ENCODE measurements around the gene NPM3. TPM values are rescaled to one million over a fixed set of nuclear protein-coding genes. Genes with fewer than 3 reads are reported as not detected.

The NPM3 gene
- total RNA-seq, 1 donor from 2014 or later, result 28.7 TPM

GRCh38 chr10:101766753-101767599, 16.3 kb downstream of the NPM3 start:
- no peak for DNase-seq (ENCODE audit: low spot score in 2 of 2)
- Histone ChIP-seq H3K4me1 (no peaks in the 10 kb centered on the region), H3K27ac (no peak overlapping the region), H3K27me3 (no peaks in the 10 kb centered on the region), H3K9me3 (no peaks in the 10 kb centered on the region), H3K36me3 (no peaks in the 10 kb centered on the region), H3K4me3 (no peak overlapping the region)
- intact Hi-C loops (cut with DNase I), result no loop called here
- no peak for TF ChIP-seq CTCF (IDR thresholded peaks at IDR 0.05)

- Histone ChIP-seq H3K36me3 (no peaks in the 10 kb centered on the region), H3K27me3 (no peaks in the 10 kb centered on the region), H3K4me3 (no peak overlapping the region), H3K9me3 (no peaks in the 10 kb centered on the region), H3K4me1 (no peaks in the 10 kb centered on the region), H3K27ac (no peak overlapping the region)
- TF ChIP-seq CTCF (IDR thresholded peaks at IDR 0.05), result no peak
- intact Hi-C loops (cut with DNase I), result no loop called here
- DNase-seq (ENCODE audit: low spot score in 2 of 2), result no peak
Observed at GRCh38 chr10:101766306-101766705, 16.9 kb downstream of the NPM3 start.

GRCh38 chr10:101763141-101763846, 20.0 kb downstream of the NPM3 start:
- TF ChIP-seq CTCF (IDR thresholded peaks at IDR 0.05), result no peak
- no peak for DNase-seq (ENCODE audit: low spot score in 2 of 2)
- H3K4me3 ChIP-seq, result no peak overlapping the region
- H3K27me3 ChIP-seq, result no peaks in the 10 kb centered on the region
- no peak overlapping the region for H3K27ac ChIP-seq
- no peaks in the 10 kb centered on the region for H3K9me3 ChIP-seq
- intact Hi-C loops (cut with DNase I), result no loop called here
- H3K4me1 ChIP-seq, result no peaks in the 10 kb centered on the region
- H3K36me3 ChIP-seq, result no peaks in the 10 kb centered on the region

- no peak overlapping the region for H3K4me3 ChIP-seq
- DNase-seq (ENCODE audit: low spot score in 2 of 2), result no peak
Observed at GRCh38 chr10:101762736-101763135, 20.5 kb downstream of the NPM3 start.

GRCh38 chr10:101761226-101761625, 22.0 kb downstream of the NPM3 start:
- Histone ChIP-seq H3K4me3 (no peak overlapping the region), H3K36me3 (no peaks in the 10 kb centered on the region), H3K27ac (no peak overlapping the region), H3K9me3 (no peaks in the 10 kb centered on the region), H3K4me1 (no peaks in the 10 kb centered on the region), H3K27me3 (no peaks in the 10 kb centered on the region)
- intact Hi-C loops (cut with DNase I), result no loop called here
- no peak for TF ChIP-seq CTCF (IDR thresholded peaks at IDR 0.05)
- DNase-seq (ENCODE audit: low spot score in 2 of 2), result no peak

More at GRCh38 chr10:101762736-101763135, 20.5 kb downstream of the NPM3 start:
- Histone ChIP-seq H3K27me3 (no peaks in the 10 kb centered on the region), H3K27ac (no peak overlapping the region), H3K9me3 (no peaks in the 10 kb centered on the region), H3K36me3 (no peaks in the 10 kb centered on the region), H3K4me1 (no peaks in the 10 kb centered on the region)
- intact Hi-C loops (cut with DNase I), result no loop called here
- no peak for TF ChIP-seq CTCF (IDR thresholded peaks at IDR 0.05)

Data from ascending aorta (tissue), 2 donors.